Stimulated activated CD8-positive, alpha-beta memory T cell treated with anti-CD3 and anti-CD28 coated beads, Interleukin-4, amount 100 ng/mL, for 4 hours (primary cell): Measurements from ENCODE around the gene SEBOX.

Source experiments
- DNase-seq, 2 donors: peaks; one replicate each; pipeline ENCODE4 v3.0.0-alpha.2; 2020; ENCODE audit warnings: low read depth in 2 of 2, low spot score in 1 of 2

The SEBOX gene

GRCh38 chr17:28364665-28365363 lies at the start of gene SEBOX:
TSS of gene SEBOX (minus strand) at chr17:28365199. CDS start at chr17:28365151, 48 bp downstream.
- no peak for DNase-seq

GRCh38 chr17:28413804-28414203 lies 48.8 kb upstream of the SEBOX start:
- DNase-seq = no peak

- no peak for DNase-seq
Measured at GRCh38 chr17:28412099-28412498, 47.1 kb upstream of the SEBOX start.

GRCh38 chr17:28407974-28408306 lies 42.9 kb upstream of the SEBOX start:
- DNase-seq = no peak

- no peak for DNase-seq
Measured at GRCh38 chr17:28407130-28407973, 42.4 kb upstream of the SEBOX start.

DNA sequence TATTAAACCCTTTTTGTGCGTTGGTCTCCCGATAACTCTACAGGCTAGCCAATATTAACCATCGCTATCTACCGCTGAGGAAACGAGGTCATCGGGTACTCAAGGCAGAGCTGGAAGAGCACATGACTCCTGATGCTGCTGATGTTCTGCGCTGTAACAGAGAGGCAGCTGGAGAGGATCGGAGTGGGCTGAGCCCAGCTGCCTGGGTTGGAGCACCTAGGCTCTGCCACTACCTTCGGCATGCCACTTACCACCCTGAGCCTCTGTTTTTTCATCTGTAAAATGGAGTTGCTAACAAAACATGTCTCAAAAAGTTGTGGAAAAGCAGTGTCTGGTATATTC lies 41.4 kb upstream of the SEBOX start:
- DNase-seq = no peak

- peak in 1 of 2 donors; percentile 22 for DNase-seq
Measured at GRCh38 chr17:28405632-28406472, 40.9 kb upstream of the SEBOX start, which contains the start of gene SLC46A1. TSS of gene SLC46A1 (minus strand) at chr17:28406212. CDS start at chr17:28406114, 98 bp downstream.

DNA sequence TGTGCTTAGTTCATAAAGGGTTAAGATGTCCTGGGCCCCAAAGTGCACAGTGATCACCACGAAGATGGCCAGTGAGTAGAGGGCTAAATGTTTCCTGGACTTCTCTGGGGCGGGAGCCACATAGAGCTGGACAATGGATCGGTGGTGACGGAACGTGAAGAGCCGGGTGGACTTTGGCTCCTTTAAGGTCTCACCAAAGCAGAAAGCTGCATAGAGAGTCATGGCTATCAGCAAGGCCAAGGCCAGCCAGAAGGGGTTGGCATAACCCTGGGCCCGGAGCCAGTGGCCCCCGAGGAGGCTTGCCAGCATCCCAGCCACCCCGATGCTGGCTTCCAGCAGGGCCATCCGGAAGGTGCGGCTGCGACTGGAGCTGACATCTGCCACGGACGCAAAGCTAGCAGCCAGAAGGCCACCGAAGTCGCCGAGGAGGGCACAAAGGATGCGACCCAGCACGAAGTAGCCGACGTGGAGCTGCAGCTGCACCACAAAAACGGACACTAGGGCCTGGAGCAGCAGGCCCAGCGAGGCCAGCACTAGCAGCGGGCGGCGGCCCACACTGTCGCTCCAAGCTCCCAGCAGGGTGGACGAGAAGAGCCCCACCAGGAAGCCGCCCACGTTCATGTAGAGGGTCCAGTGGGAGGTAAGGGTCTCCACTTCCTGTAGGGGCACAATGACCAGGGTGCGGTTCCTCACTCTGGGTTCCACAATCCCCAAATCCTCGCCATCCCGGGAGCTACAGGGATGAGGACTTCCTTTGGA lies 40.0 kb upstream of the SEBOX start:
- no peak for DNase-seq

GRCh38 chr17:28404461-28404811 lies 39.4 kb upstream of the SEBOX start:
- no peak for DNase-seq

GRCh38 chr17:28404007-28404406 lies 39.0 kb upstream of the SEBOX start:
- DNase-seq = no peak

DNA sequence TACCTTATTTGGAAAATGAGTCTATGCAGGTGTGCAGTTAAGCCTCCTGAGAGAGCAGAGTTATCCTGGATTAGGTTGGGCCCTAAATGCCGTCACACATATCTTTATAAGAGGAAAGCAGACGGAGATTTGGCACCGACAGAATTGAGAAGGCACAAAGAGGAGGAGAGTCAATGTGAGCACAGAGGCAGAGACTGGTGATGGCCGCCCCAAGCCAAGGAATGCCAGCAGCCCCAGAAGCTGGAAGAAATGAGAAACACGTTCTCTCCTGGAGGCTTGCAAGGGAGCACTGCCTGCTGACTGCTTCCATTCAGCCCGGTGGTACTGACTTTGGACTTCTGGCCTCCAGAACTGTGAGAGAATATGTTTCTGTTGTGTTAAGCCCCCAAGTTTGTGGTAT lies 37.8 kb upstream of the SEBOX start:
- DNase-seq = no peak

DNA sequence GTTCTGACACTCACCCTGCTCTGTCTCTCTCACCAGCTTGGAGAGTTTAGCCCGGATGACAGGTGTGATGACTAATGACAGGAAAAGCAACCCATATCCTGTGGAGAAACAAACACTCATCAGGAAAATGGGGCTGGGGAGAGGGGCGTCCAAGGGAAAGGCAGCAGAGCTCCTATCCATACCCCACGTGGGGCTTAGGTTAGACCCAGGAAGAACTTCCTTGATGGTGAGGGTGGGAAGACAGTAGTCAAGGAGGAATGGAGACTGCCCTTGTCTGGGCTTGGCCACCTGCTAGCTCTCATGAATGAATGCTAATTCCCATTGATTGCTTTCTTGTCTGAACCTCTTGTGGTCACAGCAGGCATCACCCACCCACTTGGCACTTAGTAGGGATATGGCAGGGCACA lies 37.2 kb upstream of the SEBOX start:
- DNase-seq = no peak

DNA sequence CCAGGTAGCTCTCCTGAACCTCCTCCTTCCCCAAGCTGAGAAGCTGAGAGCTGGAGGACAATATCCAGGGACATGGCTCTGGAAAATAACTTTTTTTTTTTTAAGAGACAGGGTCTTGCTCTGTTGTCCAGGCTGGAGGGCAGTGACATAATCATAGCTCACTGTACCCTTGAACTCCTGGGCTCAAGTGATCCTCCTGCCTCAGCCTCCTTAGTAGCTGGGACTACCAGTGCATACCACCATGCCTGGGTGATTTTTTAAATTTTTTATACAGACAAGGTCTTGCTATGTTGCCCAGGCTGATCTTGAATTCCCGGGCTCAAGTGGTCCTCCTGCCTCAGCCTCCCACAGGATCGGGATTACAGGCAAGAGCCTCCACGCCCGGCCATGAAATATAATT lies 34.8 kb upstream of the SEBOX start:
- DNase-seq = no peak

GRCh38 chr17:28398280-28398981 lies 33.4 kb upstream of the SEBOX start:
- no peak for DNase-seq

GRCh38 chr17:28397687-28398279 lies 32.8 kb upstream of the SEBOX start:
- DNase-seq = no peak

GRCh38 chr17:28397275-28397674 lies 32.3 kb upstream of the SEBOX start:
- no peak for DNase-seq

DNA sequence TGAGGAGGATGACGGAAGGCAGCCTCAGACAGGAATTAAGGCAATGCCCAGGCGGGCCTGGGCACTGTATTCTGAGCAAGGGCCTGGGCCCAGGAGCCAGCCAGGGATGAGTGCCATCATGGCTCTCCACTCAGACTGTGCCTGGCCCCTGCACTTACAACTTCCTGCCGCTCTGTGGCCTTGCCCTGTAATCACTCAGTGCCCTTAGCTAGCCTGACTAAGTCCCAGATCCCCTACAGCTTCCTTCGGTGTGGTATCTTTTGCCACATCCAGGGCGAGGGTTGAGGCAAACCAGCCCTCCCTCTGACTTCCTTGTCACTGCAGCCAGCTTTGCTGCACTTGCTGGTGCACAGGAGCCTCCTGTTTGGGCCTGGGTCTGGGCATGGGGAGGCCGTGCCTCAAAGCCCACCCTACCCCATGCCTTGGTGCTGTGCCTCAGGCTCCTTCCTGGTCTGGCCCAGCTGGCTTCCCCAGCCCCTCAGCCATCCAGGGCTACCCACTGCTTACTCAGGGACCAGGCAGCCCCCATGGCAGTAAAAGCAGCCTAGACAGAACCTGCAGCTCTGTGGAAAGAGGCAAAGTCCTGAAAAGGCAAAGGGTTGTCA lies 31.7 kb upstream of the SEBOX start:
- no peak for DNase-seq

DNA sequence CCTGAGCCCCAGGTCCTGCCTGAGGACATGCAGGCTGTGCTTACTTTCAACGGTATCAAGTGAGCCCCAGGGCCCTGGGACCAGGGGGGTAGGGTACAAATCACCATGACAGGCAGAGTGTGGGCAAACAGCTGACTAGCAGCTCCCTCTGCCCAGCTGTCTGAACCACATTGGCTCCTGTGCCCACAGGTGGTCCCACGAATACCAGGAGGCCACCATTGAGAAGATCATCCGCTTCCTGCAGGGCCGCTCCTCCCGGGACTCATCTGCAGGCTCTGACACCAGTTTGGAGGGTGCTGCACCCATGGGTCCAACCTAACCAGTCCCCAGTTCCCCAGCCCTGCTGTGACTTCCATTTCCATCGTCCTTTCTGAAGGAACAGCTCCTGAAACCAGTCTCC lies 31.0 kb upstream of the SEBOX start:
- no peak for DNase-seq

GRCh38 chr17:28395426-28395825 lies 30.4 kb upstream of the SEBOX start:
- no peak for DNase-seq
